Hepatocyte (in vitro differentiated cells): ENCODE results near the gene FARP2. TPM values are rescaled to one million over a fixed set of nuclear protein-coding genes. Genes with fewer than 3 reads are reported as not detected.

Source experiments
- DNase-seq: peaks from one replicate; pipeline ENCODE4 v3.0.0-alpha.2; 2016; ENCODE audit warnings: low spot score
- H2AFZ ChIP-seq: fragments of 200-600 bp; sonication (generic); 2 replicates; pipeline ENCODE4 v1.6.0; 2016; ENCODE audit warnings: antibody characterized with exemption, mild to moderate bottlenecking
- H3K27ac ChIP-seq: fragments of 200-600 bp; sonication (generic); 2 replicates; pipeline ENCODE4 v1.5.1; 2016; ENCODE audit warnings: mild to moderate bottlenecking
- H3K27me3 ChIP-seq: fragments of 200-600 bp; sonication (generic); 2 replicates; pipeline ENCODE4 v1.6.1; 2016
- H3K36me3 ChIP-seq: fragments of 200-600 bp; sonication (generic); replicated peaks from 2 replicates; pipeline ENCODE4 v1.5.1; 2016; ENCODE audit warnings: low read depth; ENCODE audit not compliant: insufficient read depth
- H3K4me1 ChIP-seq: fragments of 200-600 bp; sonication (generic); 2 replicates; pipeline ENCODE4 v1.5.1; 2016; ENCODE audit warnings: mild to moderate bottlenecking, moderate library complexity; ENCODE audit not compliant: insufficient read depth
- H3K4me2 ChIP-seq: fragments of 200-600 bp; sonication (generic); 2 replicates; pipeline ENCODE4 v1.6.0; 2016
- H3K4me3 ChIP-seq: fragments of 200-600 bp; sonication (generic); 2 replicates; pipeline ENCODE4 v1.5.1; 2016; ENCODE audit warnings: mild to moderate bottlenecking
- H3K79me2 ChIP-seq: fragments of 200-600 bp; sonication (generic); 2 replicates; pipeline ENCODE4 v1.6.0; 2017; ENCODE audit warnings: mild to moderate bottlenecking
- H3K9me2 ChIP-seq: fragments of 200-600 bp; sonication (generic); replicated peaks from 2 replicates; pipeline ENCODE4 v1.6.0; 2017; ENCODE audit warnings: mild to moderate bottlenecking; ENCODE audit not compliant: insufficient read depth
- H3K9me3 ChIP-seq: fragments of 200-600 bp; sonication (generic); 2 replicates; pipeline ENCODE4 v1.5.1; 2016; ENCODE audit warnings: low read depth, mild to moderate bottlenecking
- H4K20me1 ChIP-seq: fragments of 200-600 bp; sonication (generic); 2 replicates; pipeline ENCODE4 v1.6.0; 2016; ENCODE audit warnings: mild to moderate bottlenecking; ENCODE audit not compliant: insufficient read depth, poor library complexity, severe bottlenecking
- EZH2 ChIP-seq: fragments of 200-600 bp; sonication (generic); IDR thresholded peaks from 2 replicates; pipeline ENCODE4 v1.6.1; 2016; ENCODE audit warnings: antibody characterized with exemption, mild to moderate bottlenecking, borderline replicate concordance
- EZH2phosphoT487 ChIP-seq: fragments of 200-600 bp; sonication (generic); IDR thresholded peaks from one replicate; pipeline ENCODE4 v1.6.1; 2018; ENCODE audit warnings: antibody characterized with exemption, mild to moderate bottlenecking, low read depth, moderate library complexity; ENCODE audit not compliant: unreplicated experiment, severe bottlenecking
- WGBS: methylation state at CpG from one replicate; pipeline ENCODE4 v1.1.6; 2016; ENCODE audit warnings: low lambda C conversion rate; ENCODE audit errors: missing lambda C conversion rate; 5-methylcytosine and 5-hydroxymethylcytosine counted together
- polyA plus RNA-seq: library from polyadenylated mRNA; unstranded; fragments of >200 nt; fragmentation: Nextera tagmentation; extraction: Ambion mirVana; gene quantifications from 2 replicates; pipeline ENCODE4 v1.2.1, GENCODE V29; 2016
- total RNA-seq: library from RNA; depleted of rRNA; stranded (reverse); fragments of >200 nt; gene quantifications from 2 replicates; pipeline ENCODE4 v1.2.3, GENCODE V29; 2014
- TF ChIP-seq, protein P1 (sequence below): fragments of 200-600 bp; sonication (generic); IDR thresholded peaks from 2 replicates; pipeline ENCODE4 v1.5.1; 2016; ENCODE audit warnings: antibody characterized with exemption, mild to moderate bottlenecking; ENCODE audit not compliant: poor library complexity

Gene FARP2
- total and polyA plus RNA-seq, 2 experiments from 2014 or later = 29.1 to 29.6 TPM

DNA sequence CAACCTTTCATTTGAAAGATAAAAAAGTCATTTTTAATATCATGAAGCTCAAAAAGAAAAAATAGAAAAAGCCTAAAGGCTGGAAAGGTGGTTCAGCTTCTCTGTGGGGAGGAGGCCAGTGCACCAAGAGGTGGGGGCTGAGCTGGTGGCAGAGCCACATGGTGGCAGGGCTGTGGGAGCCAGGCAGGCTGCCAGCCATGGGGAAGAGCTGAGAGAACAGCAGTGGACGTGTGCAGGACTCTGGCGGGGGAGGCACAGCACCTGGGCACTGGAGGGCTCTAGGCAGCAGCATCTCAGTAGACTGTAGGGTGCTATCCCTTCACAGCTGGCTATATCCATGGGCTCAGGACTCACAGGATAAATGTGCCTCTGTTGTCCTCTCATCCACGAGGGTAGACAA, 104.5 kb downstream of the FARP2 start:
- no peaks in the 10 kb centered on the region for H3K9me2 ChIP-seq
- H3K27me3 ChIP-seq = no peaks in the 10 kb centered on the region
- 92% methylated on average over 3 of the region's 3 CpGs for WGBS
- DNase-seq = no peak
- H3K27ac ChIP-seq = no peak overlapping the region
- H3K4me2 ChIP-seq = no peak overlapping the region
- H4K20me1 ChIP-seq = no peaks in the 10 kb centered on the region
- H3K4me1 ChIP-seq = no peaks in the 10 kb centered on the region
- no peaks in the 10 kb centered on the region for H3K9me3 ChIP-seq
- TF ChIP-seq EZH2phosphoT487 = no peak
- TF ChIP-seq, protein P1, sequence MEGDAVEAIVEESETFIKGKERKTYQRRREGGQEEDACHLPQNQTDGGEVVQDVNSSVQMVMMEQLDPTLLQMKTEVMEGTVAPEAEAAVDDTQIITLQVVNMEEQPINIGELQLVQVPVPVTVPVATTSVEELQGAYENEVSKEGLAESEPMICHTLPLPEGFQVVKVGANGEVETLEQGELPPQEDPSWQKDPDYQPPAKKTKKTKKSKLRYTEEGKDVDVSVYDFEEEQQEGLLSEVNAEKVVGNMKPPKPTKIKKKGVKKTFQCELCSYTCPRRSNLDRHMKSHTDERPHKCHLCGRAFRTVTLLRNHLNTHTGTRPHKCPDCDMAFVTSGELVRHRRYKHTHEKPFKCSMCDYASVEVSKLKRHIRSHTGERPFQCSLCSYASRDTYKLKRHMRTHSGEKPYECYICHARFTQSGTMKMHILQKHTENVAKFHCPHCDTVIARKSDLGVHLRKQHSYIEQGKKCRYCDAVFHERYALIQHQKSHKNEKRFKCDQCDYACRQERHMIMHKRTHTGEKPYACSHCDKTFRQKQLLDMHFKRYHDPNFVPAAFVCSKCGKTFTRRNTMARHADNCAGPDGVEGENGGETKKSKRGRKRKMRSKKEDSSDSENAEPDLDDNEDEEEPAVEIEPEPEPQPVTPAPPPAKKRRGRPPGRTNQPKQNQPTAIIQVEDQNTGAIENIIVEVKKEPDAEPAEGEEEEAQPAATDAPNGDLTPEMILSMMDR = no peak
- TF ChIP-seq EZH2 = no peak
- no peak overlapping the region for H3K4me3 ChIP-seq
- H3K79me2 ChIP-seq = no peaks in the 10 kb centered on the region
- no peaks in the 10 kb centered on the region for H3K36me3 ChIP-seq
- no peak overlapping the region for H2AFZ ChIP-seq

DNA sequence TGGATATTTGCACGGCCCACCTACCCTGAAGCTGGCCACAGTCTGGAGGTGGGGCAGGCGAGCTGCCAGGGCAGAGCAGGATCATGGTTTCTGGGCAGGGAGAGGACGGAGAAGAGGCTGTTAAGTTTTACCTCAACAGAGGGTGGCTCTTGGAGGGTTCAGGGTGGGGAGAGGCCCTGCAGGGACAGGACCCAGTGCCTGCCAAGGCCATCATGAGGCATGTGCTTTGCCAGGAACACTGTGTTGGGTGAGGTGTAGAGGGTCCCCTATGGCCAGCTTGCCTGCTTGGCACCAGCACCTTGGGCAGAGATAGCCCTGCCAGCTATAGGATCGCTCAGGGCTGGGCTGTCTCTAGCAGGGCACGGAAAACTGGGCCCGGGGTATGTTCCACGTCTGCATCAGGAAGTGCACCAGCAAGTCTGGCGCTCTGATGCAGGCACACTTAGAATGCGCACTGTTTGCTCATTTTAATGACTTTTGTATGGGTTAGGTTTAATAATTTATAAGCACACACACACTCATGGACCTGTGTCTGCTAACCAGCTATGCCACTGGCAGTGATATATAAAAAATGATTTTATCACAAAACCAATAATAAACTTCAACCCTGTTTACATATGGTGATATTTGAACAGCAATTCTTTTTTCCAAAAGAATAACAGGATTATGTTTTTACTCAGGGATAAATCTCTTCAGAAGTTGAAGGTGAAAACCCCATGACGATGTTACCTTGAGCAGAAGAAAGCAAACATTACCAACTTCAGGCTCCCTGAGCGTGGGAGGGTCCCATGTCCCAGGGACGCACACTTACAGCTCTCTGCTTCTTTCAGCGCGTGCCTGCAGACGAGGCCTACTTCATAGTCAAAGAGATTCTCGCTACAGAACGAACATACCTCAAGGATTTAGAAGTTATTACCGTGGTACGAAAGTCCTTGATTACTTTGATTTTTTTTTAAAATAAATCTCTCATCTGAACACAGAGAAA, 105.9 kb downstream of the FARP2 start:
- no peak overlapping the region for H3K4me3 ChIP-seq
- no peak for DNase-seq
- no peak overlapping the region for H2AFZ ChIP-seq
- no peak overlapping the region for H3K27ac ChIP-seq
- TF ChIP-seq EZH2 (no peak), EZH2phosphoT487 (no peak)
- TF ChIP-seq, protein P1 = no peak
- H3K27me3 ChIP-seq = no peaks in the 10 kb centered on the region
- H4K20me1 ChIP-seq = no peaks in the 10 kb centered on the region
- H3K36me3 ChIP-seq = no peaks in the 10 kb centered on the region
- H3K9me3 ChIP-seq = no peaks in the 10 kb centered on the region
- H3K4me2 ChIP-seq = no peak overlapping the region
- no peaks in the 10 kb centered on the region for H3K9me2 ChIP-seq
- H3K79me2 ChIP-seq = no peaks in the 10 kb centered on the region
- WGBS = 87% methylated on average over 19 of the region's 19 CpGs
- H3K4me1 ChIP-seq = no peaks in the 10 kb centered on the region

DNA sequence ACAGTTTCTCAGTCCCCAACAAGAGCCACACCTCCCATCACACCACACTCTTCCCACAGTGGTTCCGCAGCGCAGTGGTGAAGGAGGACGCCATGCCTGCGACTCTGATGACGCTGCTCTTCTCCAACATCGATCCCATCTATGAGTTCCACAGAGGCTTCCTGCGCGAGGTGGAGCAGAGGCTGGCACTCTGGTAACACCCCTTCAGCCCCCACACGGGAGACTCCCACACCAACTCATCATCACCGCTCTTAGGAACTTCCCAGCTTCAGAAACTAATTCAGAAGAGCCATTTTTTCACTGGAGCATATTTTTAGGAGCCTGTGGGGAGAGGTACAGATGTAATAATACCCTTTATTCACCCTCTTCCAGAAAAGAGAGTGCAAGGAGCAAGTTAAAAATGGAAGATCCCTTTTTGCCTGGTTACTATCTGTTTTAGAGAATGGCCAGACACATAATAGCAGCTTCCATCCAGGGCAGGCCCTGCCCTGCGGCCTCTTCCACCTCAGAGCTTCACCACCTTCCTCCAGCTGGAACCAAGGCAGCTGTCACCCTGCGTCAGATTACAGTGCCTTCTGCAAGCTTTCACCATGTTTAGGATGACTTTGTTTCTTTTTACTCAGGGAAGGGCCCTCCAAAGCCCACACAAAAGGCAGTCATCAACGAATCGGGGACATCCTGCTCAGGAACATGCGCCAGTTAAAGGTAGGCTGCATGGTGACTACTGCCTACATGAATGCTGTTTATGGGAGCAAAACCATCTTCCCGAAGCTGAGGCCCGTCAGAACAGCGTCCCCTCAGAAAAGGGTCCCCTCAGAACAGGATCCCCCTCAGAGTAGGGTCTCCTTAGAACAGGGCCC, 107.4 kb downstream of the FARP2 start:
- Histone ChIP-seq H3K4me1 (no peaks in the 10 kb centered on the region), H3K9me3 (no peaks in the 10 kb centered on the region), H3K9me2 (no peaks in the 10 kb centered on the region), H3K4me3 (no peak overlapping the region), H3K27ac (no peak overlapping the region), H3K36me3 (no peaks in the 10 kb centered on the region), H4K20me1 (no peaks in the 10 kb centered on the region), H3K4me2 (no peak overlapping the region), H3K79me2 (no peaks in the 10 kb centered on the region), H3K27me3 (no peaks in the 10 kb centered on the region), H2AFZ (no peak overlapping the region)
- DNase-seq = no peak
- 94% methylated on average over 18 of the region's 18 CpGs for WGBS
- TF ChIP-seq EZH2 (no peak), EZH2phosphoT487 (no peak)
- TF ChIP-seq, protein P1 = no peak
